Cardiac muscle cell (in vitro differentiated cells and primary cell): ENCODE measurements around the gene CLEC2B. TPM values are rescaled to one million over a fixed set of nuclear protein-coding genes. Genes with fewer than 3 reads are reported as not detected.

Source experiments
- DNase-seq, 2 donors: peaks; one replicate each; pipeline versions ENCODE4 v3.0.0 to v3.0.0-alpha.2; 2010 to 2017; ENCODE audit warnings: low read depth in 1 of 2, low spot score in 1 of 2
- H3K27ac ChIP-seq: fragments of 200-600 bp; sonication (generic); 2 replicates; pipeline ENCODE4 v1.5.1; 2016
- H3K27me3 ChIP-seq: fragments of 200-600 bp; sonication (generic); 2 replicates; pipeline ENCODE4 v1.6.0; 2016; ENCODE audit warnings: control low read depth
- H3K36me3 ChIP-seq: fragments of 200-600 bp; sonication (generic); 2 replicates; pipeline ENCODE4 v1.5.1; 2016; ENCODE audit warnings: control low read depth
- H3K4me1 ChIP-seq: fragments of 200-600 bp; sonication (generic); 2 replicates; pipeline ENCODE4 v1.8.1; 2017; ENCODE audit warnings: low read depth, mild to moderate bottlenecking, mixed run types
- H3K4me3 ChIP-seq: fragments of 200-600 bp; sonication (generic); 2 replicates; pipeline ENCODE4 v1.5.1; 2016; ENCODE audit warnings: mild to moderate bottlenecking
- H3K9me3 ChIP-seq: fragments of 200-600 bp; sonication (generic); 2 replicates; pipeline ENCODE4 v1.5.1; 2017; ENCODE audit warnings: low read depth, mild to moderate bottlenecking, control low read depth
- polyA plus RNA-seq: library from polyadenylated mRNA; unstranded; fragments of >200 nt; fragmentation: Nextera tagmentation; extraction: Ambion mirVana; gene quantifications from 2 replicates; pipeline ENCODE4 v1.2.1, GENCODE V29; 2016
- total RNA-seq: library from RNA; depleted of rRNA; stranded (reverse); fragments of >200 nt; gene quantifications from 2 replicates; pipeline ENCODE4 v1.2.3, GENCODE V29; 2016
- TF ChIP-seq, protein P1 (sequence below): IDR thresholded peaks from 2 replicates; pipeline ENCODE4 v1.5.1; 2012; ENCODE audit warnings: low read depth, mild to moderate bottlenecking, low read length

The CLEC2B gene
- total and polyA plus RNA-seq, 2 experiments from 2014 or later = 0.31 TPM; not detected in 1

DNA sequence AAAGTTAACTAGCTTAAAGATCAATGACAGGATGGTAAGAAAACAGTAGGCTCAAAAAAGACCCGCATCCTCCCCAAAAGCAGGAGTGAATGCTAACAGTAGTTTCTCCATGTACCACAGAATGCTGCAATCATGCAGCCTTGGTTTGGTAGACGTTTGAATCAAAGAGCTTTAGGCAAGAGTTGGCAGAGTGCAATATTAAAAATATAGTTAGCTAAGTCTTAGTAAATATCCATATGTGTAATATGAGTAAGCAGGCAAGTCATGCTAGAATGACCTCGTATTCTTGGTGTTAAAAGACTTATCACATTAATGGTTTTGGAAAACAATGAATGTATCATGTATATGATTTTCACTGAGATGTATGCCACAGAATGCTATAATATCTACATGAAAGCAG, 60.6 kb downstream of the CLEC2B start:
- no peak overlapping the region for H3K27ac ChIP-seq
- TF ChIP-seq, protein P1, sequence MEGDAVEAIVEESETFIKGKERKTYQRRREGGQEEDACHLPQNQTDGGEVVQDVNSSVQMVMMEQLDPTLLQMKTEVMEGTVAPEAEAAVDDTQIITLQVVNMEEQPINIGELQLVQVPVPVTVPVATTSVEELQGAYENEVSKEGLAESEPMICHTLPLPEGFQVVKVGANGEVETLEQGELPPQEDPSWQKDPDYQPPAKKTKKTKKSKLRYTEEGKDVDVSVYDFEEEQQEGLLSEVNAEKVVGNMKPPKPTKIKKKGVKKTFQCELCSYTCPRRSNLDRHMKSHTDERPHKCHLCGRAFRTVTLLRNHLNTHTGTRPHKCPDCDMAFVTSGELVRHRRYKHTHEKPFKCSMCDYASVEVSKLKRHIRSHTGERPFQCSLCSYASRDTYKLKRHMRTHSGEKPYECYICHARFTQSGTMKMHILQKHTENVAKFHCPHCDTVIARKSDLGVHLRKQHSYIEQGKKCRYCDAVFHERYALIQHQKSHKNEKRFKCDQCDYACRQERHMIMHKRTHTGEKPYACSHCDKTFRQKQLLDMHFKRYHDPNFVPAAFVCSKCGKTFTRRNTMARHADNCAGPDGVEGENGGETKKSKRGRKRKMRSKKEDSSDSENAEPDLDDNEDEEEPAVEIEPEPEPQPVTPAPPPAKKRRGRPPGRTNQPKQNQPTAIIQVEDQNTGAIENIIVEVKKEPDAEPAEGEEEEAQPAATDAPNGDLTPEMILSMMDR = no peak
- DNase-seq = no peak
- H3K27me3 ChIP-seq = no peaks in the 10 kb centered on the region
- no peak overlapping the region for H3K4me3 ChIP-seq
- no peaks in the 10 kb centered on the region for H3K36me3 ChIP-seq
- H3K4me1 ChIP-seq = peaks cover 3% of the 10 kb centered on the region
- no peaks in the 10 kb centered on the region for H3K9me3 ChIP-seq

DNA sequence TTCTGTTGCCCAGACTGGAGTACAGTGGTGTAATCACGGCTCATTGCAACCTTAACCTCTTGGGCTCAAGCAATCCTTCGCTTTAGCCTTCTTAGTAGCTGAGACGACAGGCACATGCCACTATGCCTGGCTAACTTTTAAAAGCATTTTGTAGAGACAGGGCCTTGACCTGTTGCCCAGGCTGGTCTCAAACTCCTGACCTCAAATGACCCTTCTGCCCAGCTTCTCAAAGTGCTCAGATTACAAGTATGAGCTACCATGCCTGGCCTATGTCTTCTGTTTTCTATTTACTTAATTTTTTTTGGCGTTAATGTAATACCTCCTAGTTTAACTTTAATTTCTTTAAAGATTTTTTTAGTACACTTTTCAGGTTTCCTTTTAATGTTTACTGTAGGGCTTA, 62.4 kb downstream of the CLEC2B start:
- Histone ChIP-seq H3K36me3 (no peaks in the 10 kb centered on the region), H3K27ac (no peak overlapping the region), H3K9me3 (no peaks in the 10 kb centered on the region), H3K27me3 (no peaks in the 10 kb centered on the region), H3K4me1 (peaks cover 3% of the 10 kb centered on the region), H3K4me3 (no peak overlapping the region)
- DNase-seq = peak in 1 of 2 donors; percentile 27
- TF ChIP-seq, protein P1 = no peak

DNA sequence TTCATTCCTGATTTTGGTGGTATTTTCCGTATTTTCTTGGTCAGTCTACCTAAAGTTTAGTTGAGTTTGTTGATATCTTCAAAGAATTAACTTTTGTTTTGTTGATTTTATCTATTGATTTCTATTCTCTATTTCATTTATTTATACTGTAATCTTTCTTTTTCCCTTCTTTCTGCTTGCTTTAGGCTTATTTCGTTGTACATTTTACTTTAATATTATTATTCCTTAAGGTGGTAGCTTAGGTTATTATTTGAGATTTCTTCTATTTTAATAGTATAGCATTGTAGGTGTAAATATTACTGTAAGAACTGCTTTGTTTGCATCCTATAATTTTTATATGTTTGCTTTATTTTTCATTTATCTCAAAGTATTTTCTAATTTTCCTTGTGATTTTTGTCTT, 63.3 kb downstream of the CLEC2B start:
- no peaks in the 10 kb centered on the region for H3K27me3 ChIP-seq
- peaks cover 3% of the 10 kb centered on the region for H3K4me1 ChIP-seq
- H3K4me3 ChIP-seq = no peak overlapping the region
- no peaks in the 10 kb centered on the region for H3K36me3 ChIP-seq
- TF ChIP-seq, protein P1 = no peak
- H3K27ac ChIP-seq = no peak overlapping the region
- no peak for DNase-seq
- no peaks in the 10 kb centered on the region for H3K9me3 ChIP-seq

Other genes with a start within 250 kb of the CLEC2B start
- gene CLEC2D, start 199.6 kb downstream of the CLEC2B start, total RNA-seq = 4.5 and 20.2 TPM in 2 replicates
- gene CLEC2D, start 199.6 kb downstream of the CLEC2B start, polyA plus RNA-seq = 7.8 and 20.3 TPM in 2 replicates
- gene CLECL1, start 136.3 kb downstream of the CLEC2B start, total RNA-seq = not detected in 2 replicates
- gene CLECL1, start 136.3 kb downstream of the CLEC2B start, polyA plus RNA-seq = 0.27 TPM in 1 of 2 replicates, not detected in the other
- not detected in 2 replicates for gene CD69, start 108.5 kb downstream of the CLEC2B start, total RNA-seq
- not detected in 2 replicates for gene CD69, start 108.5 kb downstream of the CLEC2B start, polyA plus RNA-seq
- not detected in 2 replicates for gene KLRF1, start 41.9 kb downstream of the CLEC2B start, total RNA-seq
- not detected in 2 replicates for gene KLRF1, start 41.9 kb downstream of the CLEC2B start, polyA plus RNA-seq
- not detected in 2 replicates for gene KLRF2, start 12.1 kb upstream of the CLEC2B start, total RNA-seq
- not detected in 2 replicates for gene KLRF2, start 12.1 kb upstream of the CLEC2B start, polyA plus RNA-seq
- not detected in 2 replicates for gene CLEC2A, start 63.0 kb upstream of the CLEC2B start, total RNA-seq
- gene CLEC2A, start 63.0 kb upstream of the CLEC2B start, polyA plus RNA-seq = not detected in 2 replicates
- not detected in 2 replicates for gene CLEC12A, start 102.1 kb upstream of the CLEC2B start, total RNA-seq
- not detected in 2 replicates for gene CLEC12A, start 102.1 kb upstream of the CLEC2B start, polyA plus RNA-seq
- gene CLEC1B, start 129.8 kb upstream of the CLEC2B start, total RNA-seq = 0.95 and 1.2 TPM in 2 replicates
- not detected in 2 replicates for gene CLEC1B, start 129.8 kb upstream of the CLEC2B start, polyA plus RNA-seq
- gene CLEC12B, start 141.3 kb upstream of the CLEC2B start, total RNA-seq = not detected in 2 replicates
- not detected in 2 replicates for gene CLEC12B, start 141.3 kb upstream of the CLEC2B start, polyA plus RNA-seq
- gene CLEC9A, start 161.3 kb upstream of the CLEC2B start, total RNA-seq = not detected in 2 replicates
- not detected in 2 replicates for gene CLEC9A, start 161.3 kb upstream of the CLEC2B start, polyA plus RNA-seq
- gene CLEC1A, start 229.6 kb upstream of the CLEC2B start, total RNA-seq = not detected in 2 replicates
- not detected in 2 replicates for gene CLEC1A, start 229.6 kb upstream of the CLEC2B start, polyA plus RNA-seq